Ovary (tissue), 9 donors: Measurements from ENCODE around the gene EPHA7. TPM values are rescaled to one million over a fixed set of nuclear protein-coding genes. Genes with fewer than 3 reads are reported as not detected.

ENCODE experiments used
- DNase-seq, 5 donors: peaks; one replicate each; pipeline ENCODE4 v3.0.0-alpha.2; 2019 to 2020
- H3K27ac ChIP-seq, 2 donors: fragments of 200-600 bp; one replicate each; pipeline versions ENCODE4 v1.5.1 to v1.8.0; 2019 to 2022
- H3K27me3 ChIP-seq: fragments of 200-600 bp; one replicate; pipeline ENCODE4 v1.8.0; 2022
- H3K36me3 ChIP-seq: fragments of 200-600 bp; sonication (generic); one replicate; pipeline ENCODE4 v1.5.1; 2019
- H3K4me1 ChIP-seq: one replicate; pipeline ENCODE4 v1.8.1; 2013; ENCODE audit warnings: mild to moderate bottlenecking, moderate library complexity; ENCODE audit not compliant: insufficient read depth
- H3K4me3 ChIP-seq: fragments of 200-600 bp; sonication (generic); one replicate; pipeline ENCODE4 v1.5.1; 2017
- H3K9me3 ChIP-seq, 2 donors: fragments of 200-600 bp in 1 of 2; sonication (generic) in 1 of 2; one replicate each; pipeline versions ENCODE4 v1.5.1 to v1.8.1; 2013 to 2019; ENCODE audit warnings: mild to moderate bottlenecking in 1 of 2, moderate library complexity in 1 of 2
- EP300 ChIP-seq: sonication (generic); formaldehyde crosslinking; IDR thresholded peaks from one replicate; pipeline ENCODE4 v1.6.1; 2017; ENCODE audit warnings: antibody characterized with exemption
- POLR2A ChIP-seq: fragments of 450-650 bp; IDR thresholded peaks from one replicate; pipeline ENCODE4 v1.6.1; 2017; ENCODE audit warnings: antibody characterized with exemption, mild to moderate bottlenecking, moderate library complexity
- WGBS, 3 donors: extraction: QIAGEN DNeasy Blood & Tissue Kit in 1 of 3; methylation state at CpG; one replicate each; pipeline versions ENCODE4 v1.1.5 to v1.1.7; 2013 to 2017; 5-methylcytosine and 5-hydroxymethylcytosine counted together
- intact Hi-C, 4 donors: fragments of 100-400 bp; cut with DNase I; formaldehyde crosslinking; loops; one replicate each; pipeline versions ENCODE4 v1.11.0 to v1.15.1; 2022 to 2023
- polyA plus RNA-seq, 2 donors: library from polyadenylated mRNA; stranded (reverse); fragments of 200-250 nt in 1 of 2; fragments of 350-450 nt in 1 of 2; fragmentation: Illumina TruSeq in 1 of 2; extraction: RNeasy Lipid Tissue Mini Kit (QIAGEN cat#74804) in 1 of 2; gene quantifications; one replicate each; pipeline ENCODE4 v1.2.3, GENCODE V29; 2013 to 2014
- total RNA-seq, 7 donors: library from RNA; depleted of rRNA in 2 of 7; stranded (reverse); fragments of >200 nt in 2 of 7; fragmentation: NEBNext Ultra II Directional in 3 of 7; extraction: Animal tissue kit (Norgen Biotek cat#: 25700) in 3 of 7; gene quantifications; one replicate each; pipeline versions ENCODE4 v1.1.0 to v1.2.4, GENCODE V29; 2016 to 2023
- TF ChIP-seq, protein P1 (sequence below), 3 donors: fragments of 450-650 bp in 2 of 3; fragments of 200-600 bp in 1 of 3; IDR thresholded peaks; one replicate each; pipeline versions ENCODE4 v1.5.1 to v1.8.0; 2016 to 2022; ENCODE audit warnings: antibody characterized with exemption in 3 of 3, mild to moderate bottlenecking in 1 of 3
- donor health status: DM: no; HTN: no; CAD: no; lungs with moderate emphysema.
- donor health status: DM: no; HTN: no; CAD: no.
- donor health status: Bipolar disorder and iron deficiency.
- donor health status: DM: yes; HTN: yes; CAD: no.
- donor health status: DM: no; HTN: no; CAD: no.
- donor health status: DM: yes; HTN: yes; CAD: no.

EPHA7 gene
- total and polyA plus RNA-seq, 9 donors: 0.64 to 3.0 (median 1.5) TPM

DNA sequence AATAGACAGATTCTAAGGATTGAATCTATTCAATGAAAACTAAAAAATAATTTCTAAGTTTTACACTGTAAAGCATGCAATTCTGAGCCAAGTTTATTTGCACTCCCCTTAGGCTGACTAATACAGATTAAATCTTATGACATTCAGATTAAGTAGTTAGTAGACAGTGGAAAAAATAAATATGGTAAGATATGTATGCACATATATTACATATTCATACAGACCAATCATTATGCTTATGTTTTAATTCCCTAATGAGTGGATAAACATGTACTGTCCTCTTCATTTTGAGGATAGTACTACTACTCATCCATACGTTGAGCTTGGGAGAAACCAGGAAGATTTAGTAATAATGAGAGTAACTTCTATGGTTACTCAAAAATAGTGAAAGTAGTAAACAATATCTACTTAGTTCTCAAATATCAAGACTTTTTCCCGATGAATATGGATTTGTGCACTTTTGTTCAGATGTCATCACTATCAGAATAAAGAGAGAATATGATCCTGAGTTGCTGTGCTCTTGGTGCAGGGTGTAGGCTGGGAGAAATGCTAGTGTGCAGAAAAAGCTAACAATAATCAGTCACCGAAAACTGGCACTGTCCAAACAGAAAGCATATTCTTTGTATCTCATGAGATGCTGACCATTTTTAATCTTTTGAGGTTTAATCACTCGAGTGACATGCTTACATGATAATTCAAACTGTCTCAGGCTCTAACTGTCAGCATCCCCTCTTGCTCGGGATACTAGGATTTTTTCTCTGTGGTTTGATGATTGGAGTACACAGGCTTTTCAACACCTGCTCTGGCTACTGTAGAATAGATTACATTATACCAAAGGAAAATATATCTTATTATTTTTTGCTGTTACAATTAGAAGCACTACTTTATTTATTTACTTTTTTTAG, 111.6 kb downstream of the EPHA7 start:
- WGBS, 3 donors: 64 to 70% (median 66%) methylated on average over 5 of the region's 5 CpGs
- no peaks in the 10 kb centered on the region for H3K27me3 ChIP-seq
- intact Hi-C loops: no loop called here
- H3K4me3 ChIP-seq: no peak overlapping the region
- no peak overlapping the region for H3K27ac ChIP-seq
- H3K36me3 ChIP-seq: no peaks in the 10 kb centered on the region
- H3K9me3 ChIP-seq: no peaks in the 10 kb centered on the region
- no peaks in the 10 kb centered on the region for H3K4me1 ChIP-seq
- DNase-seq: no peak
- TF ChIP-seq POLR2A (no peak), EP300 (no peak)
- TF ChIP-seq, protein P1, sequence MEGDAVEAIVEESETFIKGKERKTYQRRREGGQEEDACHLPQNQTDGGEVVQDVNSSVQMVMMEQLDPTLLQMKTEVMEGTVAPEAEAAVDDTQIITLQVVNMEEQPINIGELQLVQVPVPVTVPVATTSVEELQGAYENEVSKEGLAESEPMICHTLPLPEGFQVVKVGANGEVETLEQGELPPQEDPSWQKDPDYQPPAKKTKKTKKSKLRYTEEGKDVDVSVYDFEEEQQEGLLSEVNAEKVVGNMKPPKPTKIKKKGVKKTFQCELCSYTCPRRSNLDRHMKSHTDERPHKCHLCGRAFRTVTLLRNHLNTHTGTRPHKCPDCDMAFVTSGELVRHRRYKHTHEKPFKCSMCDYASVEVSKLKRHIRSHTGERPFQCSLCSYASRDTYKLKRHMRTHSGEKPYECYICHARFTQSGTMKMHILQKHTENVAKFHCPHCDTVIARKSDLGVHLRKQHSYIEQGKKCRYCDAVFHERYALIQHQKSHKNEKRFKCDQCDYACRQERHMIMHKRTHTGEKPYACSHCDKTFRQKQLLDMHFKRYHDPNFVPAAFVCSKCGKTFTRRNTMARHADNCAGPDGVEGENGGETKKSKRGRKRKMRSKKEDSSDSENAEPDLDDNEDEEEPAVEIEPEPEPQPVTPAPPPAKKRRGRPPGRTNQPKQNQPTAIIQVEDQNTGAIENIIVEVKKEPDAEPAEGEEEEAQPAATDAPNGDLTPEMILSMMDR (IDR thresholded peaks at IDR 0.05): no peak

DNA sequence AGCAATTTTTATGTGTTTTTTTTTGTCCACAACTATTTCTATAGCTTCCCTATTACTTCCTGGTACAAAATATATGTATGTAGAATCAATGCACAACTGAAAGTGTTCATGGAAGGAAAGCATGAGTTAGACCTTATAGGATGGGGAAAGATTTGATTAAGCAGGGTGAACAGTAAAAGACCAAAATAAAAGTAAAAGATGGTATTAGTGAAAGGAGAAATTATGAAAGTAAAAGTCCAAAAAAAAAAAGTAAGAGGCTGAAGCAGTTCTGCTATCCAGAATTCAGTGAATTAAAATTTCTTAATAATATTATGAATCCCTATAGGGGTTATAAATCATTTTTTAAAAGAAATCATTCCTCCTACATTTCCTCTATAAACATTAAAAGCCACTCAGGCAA, 114.3 kb downstream of the EPHA7 start:
- no peak for TF ChIP-seq EP300
- TF ChIP-seq POLR2A: no peak
- TF ChIP-seq, protein P1 (IDR thresholded peaks at IDR 0.05): no peak
- intact Hi-C loops: no loop called here
- Histone ChIP-seq H3K4me1 (no peaks in the 10 kb centered on the region), H3K36me3 (no peaks in the 10 kb centered on the region), H3K27me3 (no peaks in the 10 kb centered on the region), H3K27ac (no peak overlapping the region), H3K4me3 (no peak overlapping the region), H3K9me3 (no peaks in the 10 kb centered on the region)
- no peak for DNase-seq

DNA sequence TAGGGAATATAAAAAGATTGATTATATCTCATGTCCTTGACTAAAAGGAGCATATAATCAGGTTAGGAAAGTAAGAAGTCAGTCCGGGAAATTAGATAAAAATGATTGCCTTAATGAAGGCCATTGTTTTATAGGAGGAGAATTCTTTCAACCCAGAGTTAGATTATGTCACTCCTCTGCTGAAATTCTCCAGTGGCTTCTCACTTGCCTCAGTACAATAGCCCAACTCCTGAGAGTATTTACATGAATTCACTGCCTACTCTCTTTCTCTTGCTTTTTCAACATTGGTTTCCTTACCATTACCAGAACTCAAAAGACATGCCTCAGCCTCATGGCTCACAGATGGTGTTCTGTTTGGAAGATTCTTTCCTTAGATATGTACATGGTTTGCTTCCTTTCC, 114.9 kb downstream of the EPHA7 start:
- Histone ChIP-seq H3K4me3 (no peak overlapping the region), H3K9me3 (no peaks in the 10 kb centered on the region), H3K36me3 (no peaks in the 10 kb centered on the region), H3K27ac (no peak overlapping the region), H3K27me3 (no peaks in the 10 kb centered on the region), H3K4me1 (no peaks in the 10 kb centered on the region)
- 96 to 97% (median 96%) methylated on average over 1 of the region's 1 CpG for WGBS, 3 donors
- TF ChIP-seq EP300 (no peak), POLR2A (no peak)
- TF ChIP-seq, protein P1 (IDR thresholded peaks at IDR 0.05): no peak
- intact Hi-C loops: no loop called here
- DNase-seq: no peak

DNA sequence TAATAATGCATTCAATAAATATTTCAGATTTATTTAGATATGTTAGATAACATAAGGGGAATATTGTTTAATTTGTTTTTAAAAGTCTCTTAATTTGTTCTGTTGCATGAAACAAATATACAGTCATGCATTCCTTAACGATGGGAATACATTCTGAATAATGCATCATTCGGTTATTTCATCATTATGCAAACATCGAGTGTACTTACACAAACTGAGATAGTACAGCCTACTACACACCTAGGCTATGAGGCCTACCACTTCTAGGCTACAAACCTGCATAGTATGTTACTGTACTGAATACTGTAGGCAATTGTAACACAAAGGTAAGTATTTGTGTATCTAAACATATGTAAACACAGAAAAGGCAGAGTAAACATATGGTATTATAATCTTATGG, 118.7 kb downstream of the EPHA7 start:
- Histone ChIP-seq H3K4me3 (no peak overlapping the region), H3K27me3 (no peaks in the 10 kb centered on the region), H3K4me1 (no peaks in the 10 kb centered on the region), H3K9me3 (no peaks in the 10 kb centered on the region), H3K27ac (no peak overlapping the region), H3K36me3 (no peaks in the 10 kb centered on the region)
- no peak for DNase-seq
- TF ChIP-seq, protein P1 (IDR thresholded peaks at IDR 0.05): no peak
- no peak for TF ChIP-seq POLR2A
- TF ChIP-seq EP300: no peak
- 77 to 88% (median 79%) methylated on average over 3 of the region's 3 CpGs for WGBS, 3 donors
- intact Hi-C loops: no loop called here
